ENCODE measurements around the gene DNAH6. TPM values are rescaled to one million over a fixed set of nuclear protein-coding genes. Genes with fewer than 3 reads are reported as not detected.

The DNAH6 gene
- total and polyA plus RNA-seq, 8 donors = 1.3 to 6.2 (median 3.6) TPM

- Histone ChIP-seq H3K9me3 (peaks cover 0 to 20% of the 10 kb centered on the region in 2 donors), H3K36me3 (no peaks in the 10 kb centered on the region), H3K4me3 (no peak overlapping the region), H3K4me1 (no peaks in the 10 kb centered on the region), H3K27ac (no peak overlapping the region), H3K27me3 (no peaks in the 10 kb centered on the region)
- DNase-seq (no peak), ATAC-seq (no peak)
- intact Hi-C loops (cut with DNase I) = no loop called here
- no peak for TF ChIP-seq CTCF (IDR thresholded peaks at IDR 0.05)
Measured at GRCh38 chr2:84556190-84556589, 39.9 kb downstream of the DNAH6 start.

GRCh38 chr2:84559838-84560237 lies 43.5 kb downstream of the DNAH6 start:
- TF ChIP-seq CTCF (IDR thresholded peaks at IDR 0.05) = no peak
- Histone ChIP-seq H3K4me1 (no peaks in the 10 kb centered on the region), H3K36me3 (no peaks in the 10 kb centered on the region), H3K4me3 (no peak overlapping the region), H3K9me3 (peaks cover 0 to 20% of the 10 kb centered on the region in 2 donors), H3K27ac (no peak overlapping the region), H3K27me3 (no peaks in the 10 kb centered on the region)
- ATAC-seq = no peak
- no peak for DNase-seq
- intact Hi-C loops (cut with DNase I) = no loop called here

- ATAC-seq (no peak), DNase-seq (peak in 2 of 4 donors; percentile 36 to 50)
- Histone ChIP-seq H3K9me3 (no peaks in the 10 kb centered on the region), H3K4me1 (no peaks in the 10 kb centered on the region), H3K4me3 (no peak overlapping the region), H3K27ac (no peak overlapping the region), H3K36me3 (no peaks in the 10 kb centered on the region), H3K27me3 (no peaks in the 10 kb centered on the region)
- no peak for TF ChIP-seq CTCF (IDR thresholded peaks at IDR 0.05)
- intact Hi-C loops (cut with DNase I) = no loop called here
Measured at GRCh38 chr2:84579661-84580060, 63.4 kb downstream of the DNAH6 start.

GRCh38 chr2:84603911-84604310 lies 87.6 kb downstream of the DNAH6 start:
- H3K4me1 ChIP-seq = no peaks in the 10 kb centered on the region
- H3K27me3 ChIP-seq = no peaks in the 10 kb centered on the region
- no peaks in the 10 kb centered on the region for H3K36me3 ChIP-seq
- TF ChIP-seq CTCF (IDR thresholded peaks at IDR 0.05) = no peak
- intact Hi-C loops (cut with DNase I) = no loop called here
- DNase-seq (no peak), ATAC-seq (no peak)
- peaks cover 0 to 5% of the 10 kb centered on the region in 2 donors for H3K9me3 ChIP-seq
- H3K27ac ChIP-seq = no peak overlapping the region
- H3K4me3 ChIP-seq = no peak overlapping the region

GRCh38 chr2:84613082-84613481 lies 96.8 kb downstream of the DNAH6 start:
- no peak overlapping the region for H3K4me3 ChIP-seq
- intact Hi-C loops (cut with DNase I) = no loop called here
- no peaks in the 10 kb centered on the region for H3K36me3 ChIP-seq
- H3K27ac ChIP-seq = no peak overlapping the region
- no peak for TF ChIP-seq CTCF (IDR thresholded peaks at IDR 0.05)
- DNase-seq = peak in 3 of 4 donors; percentile 3 to 63 (median 57)
- ATAC-seq = peak; percentile 97
- no peaks in the 10 kb centered on the region for H3K4me1 ChIP-seq
- no peaks in the 10 kb centered on the region for H3K27me3 ChIP-seq
- peaks cover 0 to 5% of the 10 kb centered on the region in 2 donors for H3K9me3 ChIP-seq

Data from left lung (tissue), 10 donors.